NCI-H128 (cell line): Measurements from ENCODE around the gene TTLL3.
"Not testable (repeated sequence)": the region's sequence is repeated elsewhere in the genome, so short reads cannot be mapped to it uniquely, and the experiment has no call there.

ENCODE experiments used
- DNase-seq: peaks from one replicate; lab custom pipeline; 2025; ENCODE audit not compliant: unreplicated experiment; lab: John Stamatoyannopoulos, UW

TTLL3 gene

GRCh38 chr3:9865125-9865637 is 55.1 kb downstream of the TTLL3 start:
- not testable (repeated sequence) for DNase-seq

- DNase-seq: no peak
Measured at GRCh38 chr3:9866639-9867038, 56.6 kb downstream of the TTLL3 start.

DNA sequence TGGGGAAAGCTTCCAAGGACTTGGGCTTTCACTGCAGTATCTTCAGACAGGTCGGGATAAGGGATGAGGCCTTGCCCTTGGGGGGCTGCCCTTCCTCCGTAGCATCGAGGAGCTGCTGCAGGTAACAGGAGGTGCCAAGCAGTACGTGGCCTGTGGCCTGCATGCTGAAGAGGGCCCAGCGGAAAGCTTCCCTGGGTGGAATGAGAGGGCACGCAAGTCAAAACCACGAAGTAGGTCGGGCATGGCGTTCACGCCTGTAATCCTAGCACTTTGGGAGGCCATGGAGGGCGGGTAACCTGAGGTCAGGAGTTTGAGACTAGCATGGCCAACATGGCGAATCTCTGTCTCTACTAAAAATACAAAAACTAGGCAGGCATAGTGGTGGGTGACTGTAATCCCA is 57.0 kb downstream of the TTLL3 start:
- DNase-seq: no peak

- DNase-seq: no peak
Measured at GRCh38 chr3:9869955-9870354, 59.9 kb downstream of the TTLL3 start.

- no peak for DNase-seq
Measured at GRCh38 chr3:9870978-9871377, 60.9 kb downstream of the TTLL3 start.

DNA sequence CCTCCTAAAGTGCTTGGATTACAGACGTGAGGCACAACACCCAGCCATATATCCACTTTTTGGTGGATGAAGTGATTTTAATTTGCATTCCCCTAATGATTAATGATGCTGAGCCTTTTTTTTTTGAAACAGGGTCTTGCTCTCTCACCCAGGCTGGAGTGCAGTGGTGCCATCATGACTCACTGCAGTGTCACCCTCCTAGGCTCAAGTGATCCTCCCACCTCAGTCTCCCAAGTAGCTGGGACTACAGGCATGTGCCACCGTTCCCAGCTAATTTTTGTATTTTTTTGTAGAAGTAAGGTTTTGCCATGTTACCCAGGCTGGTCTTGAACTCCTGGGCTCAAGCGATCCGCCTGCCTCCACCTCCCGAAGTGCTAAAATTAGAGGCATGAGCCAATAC is 62.0 kb downstream of the TTLL3 start:
- DNase-seq: not testable (repeated sequence)

DNA sequence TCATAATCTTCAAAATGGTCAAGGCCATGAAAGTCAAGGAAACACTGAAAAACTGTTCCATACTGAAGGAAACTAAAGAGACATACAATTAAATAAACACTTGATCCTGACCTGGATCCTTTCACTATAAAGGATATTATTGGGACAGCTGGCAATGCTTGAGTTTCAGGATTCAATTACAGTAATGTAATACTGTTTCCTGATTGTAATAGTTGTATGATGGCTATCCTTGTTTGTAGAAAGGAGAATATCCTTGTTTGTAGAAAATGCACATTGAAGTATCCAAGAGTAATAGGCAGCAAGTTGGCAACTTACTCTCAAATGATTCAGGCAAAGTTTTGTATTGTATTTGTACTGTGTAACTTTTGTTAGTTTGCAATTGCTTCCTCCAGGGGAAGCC is 65.4 kb downstream of the TTLL3 start:
- DNase-seq: no peak

DNA sequence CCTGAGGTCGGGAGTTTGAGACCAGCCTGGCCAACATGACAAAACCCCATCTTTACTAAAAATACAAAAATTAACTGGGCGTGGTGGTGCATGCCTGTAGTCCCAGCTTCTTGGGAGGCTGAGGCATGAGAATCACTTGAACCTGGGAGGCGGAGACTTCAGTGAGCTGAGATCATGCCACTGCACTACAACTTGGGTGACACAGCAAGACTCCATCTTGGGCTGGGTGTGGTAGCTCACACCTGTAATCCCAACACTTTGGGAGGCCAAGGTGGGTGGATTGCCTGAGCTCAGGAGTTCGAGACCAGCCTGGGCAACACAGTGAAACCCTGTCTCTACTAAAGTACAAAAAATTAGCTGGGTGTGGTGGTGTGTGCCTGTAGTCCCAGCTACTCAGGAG is 66.2 kb downstream of the TTLL3 start:
- DNase-seq: not testable (repeated sequence)

DNA sequence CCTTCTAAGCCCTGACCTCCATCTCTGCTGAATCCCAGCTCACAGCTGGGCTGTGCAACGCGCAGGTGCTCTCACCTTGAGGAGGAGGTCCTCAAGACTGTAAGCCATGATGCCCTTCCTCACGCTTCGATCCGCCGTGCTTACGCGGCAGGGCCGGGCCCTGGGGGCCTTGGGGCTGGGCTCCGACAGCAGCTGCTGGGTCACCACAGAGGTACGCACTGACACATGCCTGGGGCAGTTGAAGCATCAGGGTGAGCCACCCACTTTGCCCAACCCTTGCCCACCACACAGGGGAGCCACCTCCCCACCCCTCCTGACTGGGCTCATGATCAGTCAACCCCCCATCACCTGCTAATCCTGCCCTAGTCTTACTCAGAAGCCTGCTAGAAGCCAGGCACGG is 66.9 kb downstream of the TTLL3 start:
- DNase-seq: no peak

DNA sequence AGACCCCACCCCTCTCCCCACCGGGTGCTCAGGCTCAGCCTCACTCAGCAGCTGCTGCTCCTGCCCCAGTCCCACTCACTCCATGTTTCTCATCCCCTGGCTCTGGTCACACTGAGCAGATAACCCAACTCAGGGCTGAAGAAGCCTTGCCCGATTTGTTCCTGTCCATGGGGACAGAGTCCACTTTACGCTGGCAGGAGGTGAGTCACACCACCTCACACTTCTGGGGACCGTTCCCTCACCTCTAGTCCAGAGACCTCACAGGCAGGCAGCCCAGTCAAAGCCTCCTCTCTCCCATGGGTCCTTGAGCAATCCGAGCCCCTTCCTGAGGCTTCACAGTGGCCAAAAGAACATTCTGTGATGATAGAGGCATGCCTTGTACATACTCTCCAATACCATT is 68.6 kb downstream of the TTLL3 start:
- DNase-seq: no peak

- no peak for DNase-seq
Measured at GRCh38 chr3:9879830-9880549, 69.9 kb downstream of the TTLL3 start, which contains the start of gene CIDEC. CIDEC (minus strand) TSS chr3:9880253; CDS start chr3:9878486, 1,767 bp downstream.

DNA sequence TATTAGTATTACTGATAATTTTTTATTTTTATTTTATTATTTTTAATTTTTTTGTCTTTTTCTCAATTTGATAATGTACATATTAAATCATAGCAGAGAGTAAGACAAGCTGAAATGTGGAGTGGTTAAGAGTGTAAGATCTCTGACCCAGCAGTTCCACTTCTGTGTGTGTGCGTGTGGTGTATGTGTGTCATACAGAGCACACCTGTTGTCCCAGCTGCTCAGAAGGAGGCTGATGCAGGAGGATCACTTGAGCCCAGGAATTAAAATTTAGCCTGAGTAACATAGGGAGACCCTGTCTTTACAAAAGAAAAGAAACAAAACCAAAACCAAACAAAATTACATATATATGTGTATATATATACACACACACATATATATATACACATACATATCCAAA is 71.4 kb downstream of the TTLL3 start:
- DNase-seq: no peak

GRCh38 chr3:9883706-9884554 is 73.9 kb downstream of the TTLL3 start:
- DNase-seq: no peak

GRCh38 chr3:9884555-9885165 is 74.6 kb downstream of the TTLL3 start:
- DNase-seq: no peak
